Suppressor macrophage treated with lipopolysaccharide for 1 hour (primary cell): ENCODE results near the gene FITM1.

Source experiments
- DNase-seq, 3 donors: peaks; one replicate each; pipeline ENCODE4 v3.0.0-alpha.2; 2020 to 2022

The FITM1 gene

GRCh38 chr14:24141097-24141880 is 10.8 kb downstream of the FITM1 start, which contains the start of gene EMC9:
Gene EMC9 (minus strand): TSS chr14:24141591. CDS start chr14:24141304, 287 bp downstream.
- DNase-seq, result peak; percentile 100

GRCh38 chr14:24143511-24143910 is 13.1 kb downstream of the FITM1 start:
- DNase-seq, result peak in 2 of 3 donors; percentile 47 to 55

- no peak for DNase-seq
Observed at GRCh38 chr14:24144451-24144850, 14.0 kb downstream of the FITM1 start.

GRCh38 chr14:24145219-24145618 is 14.8 kb downstream of the FITM1 start:
- DNase-seq, result no peak

- DNase-seq, result peak; percentile 72 to 87 (median 76)
Observed at GRCh38 chr14:24145690-24146452, 15.4 kb downstream of the FITM1 start.

- DNase-seq, result peak; percentile 96 to 98 (median 97)
Observed at GRCh38 chr14:24146453-24146977, 16.1 kb downstream of the FITM1 start, which contains the start of gene PSME2. Gene PSME2 (minus strand): TSS chr14:24146610. CDS start chr14:24146581, 29 bp downstream.

- peak; percentile 99 for DNase-seq
Observed at GRCh38 chr14:24146978-24147760, 16.7 kb downstream of the FITM1 start, which contains the start of gene RNF31. Gene RNF31 (plus strand): TSS chr14:24147498. CDS start chr14:24147699, 201 bp downstream.

GRCh38 chr14:24147761-24148428 is 17.4 kb downstream of the FITM1 start:
- no peak for DNase-seq

- no peak for DNase-seq
Observed at GRCh38 chr14:24149302-24149969, 19.0 kb downstream of the FITM1 start.

- no peak for DNase-seq
Observed at GRCh38 chr14:24150061-24150460, 19.6 kb downstream of the FITM1 start.

GRCh38 chr14:24150567-24150966 is 20.1 kb downstream of the FITM1 start:
- no peak for DNase-seq

- no peak for DNase-seq
Observed at GRCh38 chr14:24150993-24151392, 20.5 kb downstream of the FITM1 start.

- no peak for DNase-seq
Observed at GRCh38 chr14:24151404-24152080, 21.1 kb downstream of the FITM1 start.

GRCh38 chr14:24155100-24155499 is 24.6 kb downstream of the FITM1 start:
- DNase-seq, result no peak

- no peak for DNase-seq
Observed at GRCh38 chr14:24156840-24157239, 26.4 kb downstream of the FITM1 start.

- DNase-seq, result no peak
Observed at GRCh38 chr14:24157331-24157730, 26.9 kb downstream of the FITM1 start.

- no peak for DNase-seq
Observed at GRCh38 chr14:24159777-24160498, 29.5 kb downstream of the FITM1 start.

- DNase-seq, result no peak
Observed at GRCh38 chr14:24160499-24160849, 30.0 kb downstream of the FITM1 start.

GRCh38 chr14:24160850-24161804 is 30.7 kb downstream of the FITM1 start, which contains the start of gene IRF9:
Gene IRF9 (plus strand): TSS chr14:24161265. CDS start chr14:24162145, 880 bp downstream.
- DNase-seq, result peak; percentile 95 to 97 (median 96)
